Transverse colon (tissue), 4 donors: ENCODE results near the gene SLC16A13. TPM values are rescaled to one million over a fixed set of nuclear protein-coding genes. Genes with fewer than 3 reads are reported as not detected.

Experiments used
- DNase-seq: peaks from one replicate; pipeline ENCODE4 v3.0.0-alpha.2; 2019
- H3K27ac ChIP-seq, 4 donors: fragments of 200-600 bp; sonication (generic); 2 replicates each; pipeline ENCODE4 v1.5.1; 2016 to 2018; ENCODE audit warnings: inconsistent platforms in 4 of 4
- H3K27me3 ChIP-seq: fragments of 200-600 bp; sonication (generic); 2 replicates; pipeline ENCODE4 v1.5.1; 2017; ENCODE audit warnings: inconsistent platforms
- H3K36me3 ChIP-seq, 4 donors: fragments of 200-600 bp; sonication (generic); 2 replicates each; pipeline ENCODE4 v1.5.1; 2017 to 2019; ENCODE audit warnings: inconsistent platforms in 4 of 4
- H3K4me1 ChIP-seq, 4 donors: fragments of 200-600 bp; sonication (generic); 2 replicates each; pipeline ENCODE4 v1.5.1; 2017 to 2020; ENCODE audit warnings: inconsistent platforms in 4 of 4
- H3K4me3 ChIP-seq, 4 donors: fragments of 200-600 bp; sonication (generic); 1 replicate in 1 of 4; 2 replicates in 3 of 4; pipeline versions ENCODE4 v1.5.1 to v1.6.1; 2017 to 2019; ENCODE audit warnings: inconsistent platforms in 4 of 4
- H3K9me3 ChIP-seq, 2 donors: fragments of 200-600 bp; sonication (generic); 2 replicates each; pipeline ENCODE4 v1.5.1; 2017 to 2019; ENCODE audit warnings: inconsistent platforms in 2 of 2
- CTCF ChIP-seq, 5 experiments: fragments of 200-600 bp in 3 of 5; fragments of 450-650 bp in 2 of 5; sonication (generic) in 3 of 5; IDR thresholded peaks; 1 replicate in 2 of 5; 2 replicates in 3 of 5; pipeline ENCODE4 v1.5.1; 2016 to 2017; ENCODE audit warnings: antibody characterized with exemption in 5 of 5, inconsistent platforms in 3 of 5, mild to moderate bottlenecking in 2 of 5, moderate library complexity in 1 of 5
- EP300 ChIP-seq: sonication (generic); formaldehyde crosslinking; IDR thresholded peaks from one replicate; pipeline ENCODE4 v1.6.1; 2017; ENCODE audit warnings: antibody characterized with exemption, low read depth
- POLR2A ChIP-seq: fragments of 450-650 bp; IDR thresholded peaks from one replicate; pipeline ENCODE4 v1.6.1; 2016; ENCODE audit warnings: antibody characterized with exemption, mild to moderate bottlenecking, moderate library complexity
- POLR2AphosphoS5 ChIP-seq, 3 donors: sonication (generic); formaldehyde crosslinking; IDR thresholded peaks; one replicate each; pipeline ENCODE4 v1.6.1; 2016; ENCODE audit warnings: antibody characterized with exemption in 3 of 3
- WGBS, 2 donors: methylation state at CpG; one replicate each; pipeline ENCODE4 v1.1.5; 2018; ENCODE audit warnings: low coverage in 1 of 2; 5-methylcytosine and 5-hydroxymethylcytosine counted together
- in situ Hi-C, 4 donors: fragments of 200-750 bp; cut with MboI; loops; one replicate each; pipeline versions ENCODE4 v1.15.0 to v1.15.1; 2017; ENCODE audit warnings: low sequenced_read_pairs in 3 of 4, low pct_ligation_motif_present in 1 of 4, low pct_unique_long_range_greater_than_20kb in 1 of 4
- intact Hi-C: fragments of 100-400 bp; cut with DNase I; formaldehyde crosslinking; loops from one replicate; pipeline ENCODE4 v1.15.1; 2023; ENCODE audit warnings: low total_unique reads
- total RNA-seq, 4 donors: library from RNA; depleted of rRNA; stranded (reverse); fragments of >200 nt; gene quantifications; one replicate each; pipeline ENCODE4 v1.1.0, GENCODE V29; 2016

SLC16A13 gene
- total RNA-seq, 4 donors from 2014 or later: 2.4 to 8.6 (median 3.5) TPM; not detected in 1

- intact Hi-C loops: loop anchor here (5.0 kb wide), 1 partner anchor 77 kb away; no protein-coding TSS in a partner anchor
Observed at GRCh38 chr17:6994118-6994598, 41.7 kb upstream of the SLC16A13 start.

GRCh38 chr17:6994666-6995256, 41.1 kb upstream of the SLC16A13 start:
- intact Hi-C loops: loop anchor here (5.0 kb wide), 1 partner anchor 77 kb away; no protein-coding TSS in a partner anchor
- Histone ChIP-seq H3K4me1 (peaks cover 0 to 11% (median 8%) of the 10 kb centered on the region in 4 donors), H3K4me3 (no peak overlapping the region), H3K27me3 (no peaks in the 10 kb centered on the region), H3K27ac (no peak overlapping the region), H3K36me3 (peaks cover 0 to 8% (median 0%) of the 10 kb centered on the region in 4 donors), H3K9me3 (no peaks in the 10 kb centered on the region)
- 76 to 88% methylated on average over 8 to 9 of the region's 9 CpGs for WGBS, 2 donors
- in situ Hi-C loops: no loop called here
- DNase-seq: no peak
- no peak for TF ChIP-seq POLR2AphosphoS5 (IDR thresholded peaks at IDR 0.05)
- TF ChIP-seq CTCF (IDR thresholded peaks at IDR 0.05): no peak
- TF ChIP-seq EP300: no peak
- no peak for TF ChIP-seq POLR2A

More at GRCh38 chr17:6994118-6994598, 41.7 kb upstream of the SLC16A13 start:
- Histone ChIP-seq H3K27me3 (no peaks in the 10 kb centered on the region), H3K4me3 (no peak overlapping the region), H3K36me3 (peaks cover 0 to 3% (median 0%) of the 10 kb centered on the region in 4 donors), H3K27ac (no peak overlapping the region), H3K4me1 (peaks cover 0 to 11% (median 8%) of the 10 kb centered on the region in 4 donors), H3K9me3 (no peaks in the 10 kb centered on the region)
- in situ Hi-C loops: no loop called here
- TF ChIP-seq EP300 (no peak), POLR2AphosphoS5 (IDR thresholded peaks at IDR 0.05) (no peak), CTCF (IDR thresholded peaks at IDR 0.05) (no peak), POLR2A (no peak)
- no peak for DNase-seq
- 90 to 96% methylated on average over 10 of the region's 10 CpGs for WGBS, 2 donors

GRCh38 chr17:6995500-6996255, 40.1 kb upstream of the SLC16A13 start, which contains the start of gene ALOX12:
Gene ALOX12, plus strand, starts transcription at chr17:6996049. Its CDS starts 69 bp downstream, at chr17:6996118.
- WGBS, 2 donors: 30% methylated on average over 44 of the region's 64 CpGs; no CpG with 5 or more reads in 1 of the 2 donors
- H3K36me3 ChIP-seq: peaks cover 0 to 8% (median 0%) of the 10 kb centered on the region in 4 donors
- no peak for TF ChIP-seq EP300
- no peak for TF ChIP-seq CTCF (IDR thresholded peaks at IDR 0.05)
- no peak for TF ChIP-seq POLR2AphosphoS5 (IDR thresholded peaks at IDR 0.05)
- TF ChIP-seq POLR2A: no peak
- in situ Hi-C loops (no loop called here), intact Hi-C loops (no loop called here)
- H3K9me3 ChIP-seq: no peaks in the 10 kb centered on the region
- no peak within 1 kb of the TSS for H3K27ac ChIP-seq
- peaks cover 0 to 11% (median 8%) of the 10 kb centered on the region in 4 donors for H3K4me1 ChIP-seq
- peak within 1 kb of the TSS in 3 of 4 donors; percentile 7 to 44 (median 14) for H3K4me3 ChIP-seq
- no peaks in the 10 kb centered on the region for H3K27me3 ChIP-seq
- no peak for DNase-seq

GRCh38 chr17:6996256-6997011, 39.4 kb upstream of the SLC16A13 start:
- whole genome bisulfite sequencing, 2 donors: 76 to 90% methylated on average over 2 to 58 of the region's 58 CpGs
- intact Hi-C loops: no loop called here

More at GRCh38 chr17:6996256-6997011, 39.4 kb upstream of the SLC16A13 start:
- TF ChIP-seq EP300: no peak
- no peak for TF ChIP-seq POLR2AphosphoS5 (IDR thresholded peaks at IDR 0.05)
- no peak for TF ChIP-seq POLR2A
- TF ChIP-seq CTCF (IDR thresholded peaks at IDR 0.05): no peak
- no peak for DNase-seq
- in situ Hi-C loops: no loop called here
- H3K27me3 ChIP-seq: no peaks in the 10 kb centered on the region
- no peaks in the 10 kb centered on the region for H3K9me3 ChIP-seq
- no peak overlapping the region for H3K27ac ChIP-seq
- H3K36me3 ChIP-seq: peaks cover 0 to 11% (median 2%) of the 10 kb centered on the region in 4 donors
- H3K4me3 ChIP-seq: peak overlapping the region in 3 of 4 donors; percentile 7 to 44 (median 14)
- peaks cover 0 to 11% (median 8%) of the 10 kb centered on the region in 4 donors for H3K4me1 ChIP-seq
